GM04504 (cell line): ENCODE data around the gene ST6GAL1.

Experiments
- DNase-seq: peaks from one replicate; pipeline ENCODE4 v3.0.0-alpha.2; 2012; ENCODE audit warnings: low read depth

ST6GAL1 gene

GRCh38 chr3:186915806-186916796 lies 14.2 kb upstream of the ST6GAL1 start:
- DNase-seq, result no peak

GRCh38 chr3:186917512-186918312 lies 12.6 kb upstream of the ST6GAL1 start:
- no peak for DNase-seq

GRCh38 chr3:186920301-186920700 lies 10.0 kb upstream of the ST6GAL1 start:
- DNase-seq, result no peak

- no peak for DNase-seq
Measured at GRCh38 chr3:186920796-186921195, 9.5 kb upstream of the ST6GAL1 start.

GRCh38 chr3:186921578-186921977 lies 8.7 kb upstream of the ST6GAL1 start:
- DNase-seq, result no peak

GRCh38 chr3:186922224-186922623 lies 8.1 kb upstream of the ST6GAL1 start:
- no peak for DNase-seq

GRCh38 chr3:186922790-186923189 lies 7.5 kb upstream of the ST6GAL1 start:
- no peak for DNase-seq

- no peak for DNase-seq
Measured at GRCh38 chr3:186923241-186923640, 7.1 kb upstream of the ST6GAL1 start.

GRCh38 chr3:186925826-186926225 lies 4.5 kb upstream of the ST6GAL1 start:
- no peak for DNase-seq

- DNase-seq, result no peak
Measured at GRCh38 chr3:186929186-186929585, 1.1 kb upstream of the ST6GAL1 start.

GRCh38 chr3:186929685-186930084 lies 641 bp upstream of the ST6GAL1 start:
- no peak for DNase-seq

- no peak for DNase-seq
Measured at GRCh38 chr3:186930641-186931531, 560 bp downstream of the ST6GAL1 start.

GRCh38 chr3:186931532-186932280 lies 1.4 kb downstream of the ST6GAL1 start:
- DNase-seq, result no peak

- no peak for DNase-seq
Measured at GRCh38 chr3:186932281-186933181, 2.2 kb downstream of the ST6GAL1 start.

GRCh38 chr3:186933816-186934215 lies 3.5 kb downstream of the ST6GAL1 start:
- DNase-seq, result no peak

- no peak for DNase-seq
Measured at GRCh38 chr3:186935133-186935532, 4.8 kb downstream of the ST6GAL1 start.

GRCh38 chr3:186937017-186937875 lies 6.9 kb downstream of the ST6GAL1 start:
- DNase-seq, result no peak

GRCh38 chr3:186938716-186939115 lies 8.4 kb downstream of the ST6GAL1 start:
- no peak for DNase-seq

- no peak for DNase-seq
Measured at GRCh38 chr3:186939536-186939935, 9.2 kb downstream of the ST6GAL1 start.
